ENCODE data around the gene GNB5.

The GNB5 gene

DNA sequence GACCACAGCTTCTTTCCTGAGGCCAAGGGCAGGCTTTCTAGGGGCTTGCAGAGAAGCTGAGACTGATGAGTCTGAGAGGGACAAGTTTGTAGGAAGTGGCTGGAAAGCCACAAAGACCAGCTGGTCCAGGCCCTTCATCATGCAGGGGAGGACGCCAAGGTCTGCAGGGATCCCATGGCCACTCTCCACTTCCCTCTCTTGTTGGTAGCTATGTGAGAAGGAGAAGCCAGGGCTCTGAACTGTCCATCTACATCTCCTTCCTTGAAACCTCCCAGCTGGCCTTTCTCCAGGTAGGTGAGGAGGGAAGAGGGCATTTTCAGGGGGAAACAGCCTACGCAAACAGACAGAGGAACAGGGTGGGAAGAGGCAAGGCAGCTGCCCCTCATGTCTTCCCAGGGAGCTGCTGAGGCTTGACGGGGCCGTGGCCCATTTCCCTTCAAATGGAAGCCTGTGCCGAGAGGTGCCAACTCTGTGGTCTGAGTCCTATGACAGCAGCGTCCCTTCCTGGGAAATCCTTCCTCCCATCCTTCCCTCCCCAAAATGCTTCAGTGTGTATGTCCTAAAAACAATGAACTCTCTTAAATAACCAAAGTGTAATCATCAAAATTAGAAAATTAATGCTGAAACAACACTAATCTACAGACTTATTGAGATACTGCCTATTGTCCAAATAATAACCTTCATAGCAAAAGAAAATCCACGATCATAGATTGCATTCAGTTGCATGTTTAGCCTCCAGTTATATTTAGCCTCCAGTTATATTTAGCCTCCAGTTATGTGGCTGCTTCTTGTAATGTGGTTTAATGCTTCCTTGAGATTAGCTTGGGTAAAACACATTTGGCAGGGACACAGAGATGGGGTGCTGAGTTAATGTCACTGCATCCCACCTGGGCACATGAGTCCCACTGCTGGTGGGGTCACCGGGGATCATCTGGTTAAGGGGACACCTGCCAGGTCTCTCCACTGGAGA lies 36.0 kb downstream of the GNB5 start:
- Histone ChIP-seq H3K27me3 (ENCODE audit: control insufficient read depth in 3 of 3, insufficient read depth in 3 of 3, low read depth in 1 of 3, low read length in 3 of 3) (no peaks in the 10 kb centered on the region), H3K27ac (replicated peaks; ENCODE audit: low read length) (no peak overlapping the region), H3K9ac (ENCODE audit: low read depth, low read length, poor library complexity) (no peak overlapping the region), H2AK5ac (ENCODE audit: low read depth, low read length) (no peak overlapping the region), H3K23ac (ENCODE audit: low read depth, low read length, poor library complexity) (no peak overlapping the region), H3K36me3 (replicated peaks in 1 of 2; ENCODE audit: control insufficient read depth in 2 of 2, insufficient read depth in 2 of 2, low read length in 2 of 2) (peaks cover 4 to 14% of the 10 kb centered on the region in 2 donors), H3K4me3 (ENCODE audit: low read length in 2 of 2) (peak overlapping the region in 1 of 2 donors; percentile 0), H2AFZ (ENCODE audit: low read length) (no peak overlapping the region), H2BK5ac (ENCODE audit: low read length) (no peak overlapping the region), H3K14ac (ENCODE audit: low read length) (no peak overlapping the region), H2BK12ac (ENCODE audit: low read length) (no peak overlapping the region), H4K8ac (ENCODE audit: low read depth, low read length) (no peak overlapping the region), H2BK120ac (ENCODE audit: low read depth, low read length) (no peak overlapping the region), H3K18ac (ENCODE audit: low read length) (no peak overlapping the region), H2BK15ac (ENCODE audit: low read length) (no peak overlapping the region), H3K4ac (ENCODE audit: low read length) (no peak overlapping the region), H3K4me2 (ENCODE audit: insufficient read depth, low read length, poor library complexity, severe bottlenecking) (no peak overlapping the region), H3K79me1 (ENCODE audit: low read depth, low read length) (no peaks in the 10 kb centered on the region), H4K91ac (ENCODE audit: low read depth, low read length, poor library complexity) (no peak overlapping the region), H3K9me3 (replicated peaks in 1 of 2; ENCODE audit: control insufficient read depth in 2 of 2, insufficient read depth in 1 of 2, low read depth in 1 of 2, low read length in 2 of 2) (no peaks in the 10 kb centered on the region), H3K4me1 (ENCODE audit: control insufficient read depth in 2 of 2, insufficient read depth in 1 of 2, low read depth in 1 of 2, low read length in 2 of 2) (no peaks in the 10 kb centered on the region)
- DNase-seq (ENCODE audit: low spot score) = no peak
- no CpG with 5 or more reads among the region's 8 CpGs for WGBS, 2 donors (ENCODE audit: extremely low coverage in 2 of 2, insufficient read length in 2 of 2, insufficient replicate concordance in 1 of 2)

- no peaks in the 10 kb centered on the region for H3K4me1 ChIP-seq (ENCODE audit: control insufficient read depth in 2 of 2, insufficient read depth in 1 of 2, low read depth in 1 of 2, low read length in 2 of 2)
- H2AK5ac ChIP-seq (ENCODE audit: low read depth, low read length) = no peak overlapping the region
- WGBS, 2 donors (ENCODE audit: extremely low coverage in 2 of 2, insufficient read length in 2 of 2, insufficient replicate concordance in 1 of 2) = no CpG with 5 or more reads among the region's 12 CpGs
These were observed 37.0 kb downstream of the GNB5 start for GRCh38 chr15:52153900-52154895.

DNA sequence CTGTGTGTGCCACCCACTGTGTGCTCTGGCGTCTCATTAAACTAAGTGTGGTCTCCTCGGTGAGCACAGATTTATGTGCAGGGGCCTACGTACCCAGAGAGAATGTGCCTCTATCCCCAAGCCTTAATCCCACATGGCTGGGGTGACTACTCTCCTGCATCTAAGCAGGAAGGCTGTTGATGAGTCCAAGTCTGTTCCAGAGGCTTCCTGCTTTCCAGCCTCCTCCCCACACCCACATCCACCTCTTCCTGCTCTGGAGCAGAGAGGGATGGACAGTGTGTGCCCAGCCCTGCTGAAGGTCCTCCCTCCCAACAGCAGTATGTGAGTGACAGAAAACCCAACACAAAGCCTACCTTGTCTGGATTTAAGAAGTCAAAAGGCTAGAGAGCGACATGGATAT lies 39.8 kb downstream of the GNB5 start:
- Histone ChIP-seq H3K23ac (ENCODE audit: low read depth, low read length, poor library complexity) (no peak overlapping the region), H4K91ac (ENCODE audit: low read depth, low read length, poor library complexity) (no peak overlapping the region), H2BK12ac (ENCODE audit: low read length) (no peak overlapping the region), H3K9me3 (replicated peaks in 1 of 2; ENCODE audit: control insufficient read depth in 2 of 2, insufficient read depth in 1 of 2, low read depth in 1 of 2, low read length in 2 of 2) (peaks cover 0 to 1% of the 10 kb centered on the region in 2 donors), H3K9ac (ENCODE audit: low read depth, low read length, poor library complexity) (no peak overlapping the region), H4K8ac (ENCODE audit: low read depth, low read length) (no peak overlapping the region), H2BK120ac (ENCODE audit: low read depth, low read length) (no peak overlapping the region), H3K14ac (ENCODE audit: low read length) (no peak overlapping the region), H2AK5ac (ENCODE audit: low read depth, low read length) (no peak overlapping the region), H2BK15ac (ENCODE audit: low read length) (no peak overlapping the region), H3K18ac (ENCODE audit: low read length) (no peak overlapping the region), H3K4me3 (ENCODE audit: low read length in 2 of 2) (no peak overlapping the region), H2BK5ac (ENCODE audit: low read length) (no peak overlapping the region), H3K79me1 (ENCODE audit: low read depth, low read length) (no peaks in the 10 kb centered on the region), H3K4me1 (ENCODE audit: control insufficient read depth in 2 of 2, insufficient read depth in 1 of 2, low read depth in 1 of 2, low read length in 2 of 2) (no peaks in the 10 kb centered on the region), H2AFZ (ENCODE audit: low read length) (no peak overlapping the region), H3K36me3 (replicated peaks in 1 of 2; ENCODE audit: control insufficient read depth in 2 of 2, insufficient read depth in 2 of 2, low read length in 2 of 2) (peaks cover 6 to 23% of the 10 kb centered on the region in 2 donors), H3K27me3 (ENCODE audit: control insufficient read depth in 3 of 3, insufficient read depth in 3 of 3, low read depth in 1 of 3, low read length in 3 of 3) (no peaks in the 10 kb centered on the region), H3K4ac (ENCODE audit: low read length) (no peak overlapping the region), H3K4me2 (ENCODE audit: insufficient read depth, low read length, poor library complexity, severe bottlenecking) (no peak overlapping the region), H3K27ac (replicated peaks; ENCODE audit: low read length) (no peak overlapping the region)
- no CpG with 5 or more reads among the region's 4 CpGs for WGBS, 2 donors (ENCODE audit: extremely low coverage in 2 of 2, insufficient read length in 2 of 2, insufficient replicate concordance in 1 of 2)
- no peak for DNase-seq (ENCODE audit: low spot score)

More at GRCh38 chr15:52153900-52154895, 37.0 kb downstream of the GNB5 start:
- H3K79me1 ChIP-seq (ENCODE audit: low read depth, low read length) = no peaks in the 10 kb centered on the region
- H3K4me3 ChIP-seq (ENCODE audit: low read length in 2 of 2) = no peak overlapping the region
- H4K8ac ChIP-seq (ENCODE audit: low read depth, low read length) = no peak overlapping the region
- no peak overlapping the region for H2BK5ac ChIP-seq (ENCODE audit: low read length)
- no peak overlapping the region for H2BK120ac ChIP-seq (ENCODE audit: low read depth, low read length)
- no peak overlapping the region for H3K27ac ChIP-seq (replicated peaks; ENCODE audit: low read length)
- no peaks in the 10 kb centered on the region for H3K27me3 ChIP-seq (ENCODE audit: control insufficient read depth in 3 of 3, insufficient read depth in 3 of 3, low read depth in 1 of 3, low read length in 3 of 3)
- H3K36me3 ChIP-seq (replicated peaks in 1 of 2; ENCODE audit: control insufficient read depth in 2 of 2, insufficient read depth in 2 of 2, low read length in 2 of 2) = peaks cover 6 to 19% of the 10 kb centered on the region in 2 donors
- no peak overlapping the region for H3K18ac ChIP-seq (ENCODE audit: low read length)
- H3K9ac ChIP-seq (ENCODE audit: low read depth, low read length, poor library complexity) = peak overlapping the region; percentile 50
- H2BK12ac ChIP-seq (ENCODE audit: low read length) = no peak overlapping the region
- no peak overlapping the region for H3K4me2 ChIP-seq (ENCODE audit: insufficient read depth, low read length, poor library complexity, severe bottlenecking)
- H3K23ac ChIP-seq (ENCODE audit: low read depth, low read length, poor library complexity) = peak overlapping the region; percentile 21
- no peak overlapping the region for H2BK15ac ChIP-seq (ENCODE audit: low read length)
- no peak for DNase-seq (ENCODE audit: low spot score)
- H3K4ac ChIP-seq (ENCODE audit: low read length) = no peak overlapping the region
- H4K91ac ChIP-seq (ENCODE audit: low read depth, low read length, poor library complexity) = no peak overlapping the region
- no peaks in the 10 kb centered on the region for H3K9me3 ChIP-seq (replicated peaks in 1 of 2; ENCODE audit: control insufficient read depth in 2 of 2, insufficient read depth in 1 of 2, low read depth in 1 of 2, low read length in 2 of 2)
- H3K14ac ChIP-seq (ENCODE audit: low read length) = no peak overlapping the region
- H2AFZ ChIP-seq (ENCODE audit: low read length) = no peak overlapping the region
